Measurements from ENCODE around the gene FHIT. TPM values are rescaled to one million over a fixed set of nuclear protein-coding genes. Genes with fewer than 3 reads are reported as not detected.
A peak's percentile ranks its signal among the peaks of the same experiment; 100 is the strongest.
"Not testable (repeated sequence)": the region's sequence is repeated elsewhere in the genome, so short reads cannot be mapped to it uniquely, and the experiment has no call there.

The FHIT gene
- total and polyA plus RNA-seq, 4 donors = 6.9 to 16.5 (median 9.9) TPM

GRCh38 chr3:61045169-61045568, 206.1 kb downstream of the FHIT start:
- H3K27me3 ChIP-seq (ENCODE audit: control insufficient read depth, insufficient read depth, low read length); H3K9me3 ChIP-seq (ENCODE audit: control insufficient read depth, insufficient read depth, low read length); H3K4me3 ChIP-seq (ENCODE audit: low read depth, low read length); H3K27ac ChIP-seq (ENCODE audit: low read depth, low read length); DNase-seq (ENCODE audit: low read depth in 4 of 6, low spot score in 6 of 6); H3K36me3 ChIP-seq (ENCODE audit: control insufficient read depth, insufficient read depth, low read length); H3K4me1 ChIP-seq (ENCODE audit: control insufficient read depth, insufficient read depth, low read length): not testable (repeated sequence)
- no CpG with 5 or more reads among the region's 1 CpG for WGBS (ENCODE audit: insufficient coverage)

GRCh38 chr3:61043156-61043555, 208.1 kb downstream of the FHIT start:
- no peak overlapping the region for H3K27ac ChIP-seq (ENCODE audit: low read depth, low read length)
- H3K36me3 ChIP-seq (ENCODE audit: control insufficient read depth, insufficient read depth, low read length) = no peaks in the 10 kb centered on the region
- 90% methylated on average over 10 of the region's 10 CpGs for WGBS (ENCODE audit: insufficient coverage)

GRCh38 chr3:61040618-61041017, 210.6 kb downstream of the FHIT start:
- no peaks in the 10 kb centered on the region for H3K36me3 ChIP-seq (ENCODE audit: control insufficient read depth, insufficient read depth, low read length)
- no peak overlapping the region for H3K27ac ChIP-seq (ENCODE audit: low read depth, low read length)
- no peaks in the 10 kb centered on the region for H3K4me1 ChIP-seq (ENCODE audit: control insufficient read depth, insufficient read depth, low read length)
- peaks cover 7% of the 10 kb centered on the region for H3K9me3 ChIP-seq (ENCODE audit: control insufficient read depth, insufficient read depth, low read length)
- H3K4me3 ChIP-seq (ENCODE audit: low read depth, low read length) = no peak overlapping the region
- no peak for DNase-seq (ENCODE audit: low read depth in 4 of 6, low spot score in 6 of 6)
- 83% methylated on average over 1 of the region's 2 CpGs for WGBS (ENCODE audit: insufficient coverage)
- H3K27me3 ChIP-seq (ENCODE audit: control insufficient read depth, insufficient read depth, low read length) = no peaks in the 10 kb centered on the region

More at GRCh38 chr3:61043156-61043555, 208.1 kb downstream of the FHIT start:
- Histone ChIP-seq H3K27me3 (ENCODE audit: control insufficient read depth, insufficient read depth, low read length) (no peaks in the 10 kb centered on the region), H3K9me3 (ENCODE audit: control insufficient read depth, insufficient read depth, low read length) (peaks cover 7% of the 10 kb centered on the region), H3K4me1 (ENCODE audit: control insufficient read depth, insufficient read depth, low read length) (no peaks in the 10 kb centered on the region), H3K4me3 (ENCODE audit: low read depth, low read length) (no peak overlapping the region)
- no peak for DNase-seq (ENCODE audit: low read depth in 4 of 6, low spot score in 6 of 6)

- no peak overlapping the region for H3K4me3 ChIP-seq (ENCODE audit: low read depth, low read length)
- no peaks in the 10 kb centered on the region for H3K27me3 ChIP-seq (ENCODE audit: control insufficient read depth, insufficient read depth, low read length)
- no peaks in the 10 kb centered on the region for H3K4me1 ChIP-seq (ENCODE audit: control insufficient read depth, insufficient read depth, low read length)
- no peak overlapping the region for H3K27ac ChIP-seq (ENCODE audit: low read depth, low read length)
- DNase-seq (ENCODE audit: low read depth in 4 of 6, low spot score in 6 of 6) = peak in 1 of 6 donors; percentile 30
- no peaks in the 10 kb centered on the region for H3K36me3 ChIP-seq (ENCODE audit: control insufficient read depth, insufficient read depth, low read length)
- no CpG with 5 or more reads among the region's 1 CpG for WGBS (ENCODE audit: insufficient coverage)
- peaks cover 2% of the 10 kb centered on the region for H3K9me3 ChIP-seq (ENCODE audit: control insufficient read depth, insufficient read depth, low read length)
Observed at GRCh38 chr3:61035573-61035972, 215.7 kb downstream of the FHIT start.

GRCh38 chr3:61032991-61033390, 218.3 kb downstream of the FHIT start:
- H3K4me1 ChIP-seq (ENCODE audit: control insufficient read depth, insufficient read depth, low read length) = no peaks in the 10 kb centered on the region
- peaks cover 2% of the 10 kb centered on the region for H3K9me3 ChIP-seq (ENCODE audit: control insufficient read depth, insufficient read depth, low read length)
- WGBS (ENCODE audit: insufficient coverage) = 88% methylated on average over 4 of the region's 5 CpGs
- DNase-seq (ENCODE audit: low read depth in 4 of 6, low spot score in 6 of 6) = no peak
- H3K27me3 ChIP-seq (ENCODE audit: control insufficient read depth, insufficient read depth, low read length) = no peaks in the 10 kb centered on the region
- H3K27ac ChIP-seq (ENCODE audit: low read depth, low read length) = no peak overlapping the region
- no peak overlapping the region for H3K4me3 ChIP-seq (ENCODE audit: low read depth, low read length)
- no peaks in the 10 kb centered on the region for H3K36me3 ChIP-seq (ENCODE audit: control insufficient read depth, insufficient read depth, low read length)

GRCh38 chr3:61031503-61031902, 219.7 kb downstream of the FHIT start:
- H3K27me3 ChIP-seq (ENCODE audit: control insufficient read depth, insufficient read depth, low read length) = no peaks in the 10 kb centered on the region
- DNase-seq (ENCODE audit: low read depth in 4 of 6, low spot score in 6 of 6) = no peak
- peaks cover 2% of the 10 kb centered on the region for H3K9me3 ChIP-seq (ENCODE audit: control insufficient read depth, insufficient read depth, low read length)
- WGBS (ENCODE audit: insufficient coverage) = no CpG with 5 or more reads among the region's 2 CpGs
- H3K4me3 ChIP-seq (ENCODE audit: low read depth, low read length) = no peak overlapping the region
- H3K27ac ChIP-seq (ENCODE audit: low read depth, low read length) = no peak overlapping the region
- no peaks in the 10 kb centered on the region for H3K36me3 ChIP-seq (ENCODE audit: control insufficient read depth, insufficient read depth, low read length)
- H3K4me1 ChIP-seq (ENCODE audit: control insufficient read depth, insufficient read depth, low read length) = no peaks in the 10 kb centered on the region

- DNase-seq (ENCODE audit: low read depth in 4 of 6, low spot score in 6 of 6) = no peak
- no peak overlapping the region for H3K4me3 ChIP-seq (ENCODE audit: low read depth, low read length)
- no peak overlapping the region for H3K27ac ChIP-seq (ENCODE audit: low read depth, low read length)
- no peaks in the 10 kb centered on the region for H3K36me3 ChIP-seq (ENCODE audit: control insufficient read depth, insufficient read depth, low read length)
- 91% methylated on average over 4 of the region's 4 CpGs for WGBS (ENCODE audit: insufficient coverage)
- H3K27me3 ChIP-seq (ENCODE audit: control insufficient read depth, insufficient read depth, low read length) = no peaks in the 10 kb centered on the region
- peaks cover 2% of the 10 kb centered on the region for H3K9me3 ChIP-seq (ENCODE audit: control insufficient read depth, insufficient read depth, low read length)
- no peaks in the 10 kb centered on the region for H3K4me1 ChIP-seq (ENCODE audit: control insufficient read depth, insufficient read depth, low read length)
Observed at GRCh38 chr3:61030469-61031035, 220.7 kb downstream of the FHIT start.

GRCh38 chr3:61029194-61029593, 222.1 kb downstream of the FHIT start:
- H3K4me1 ChIP-seq (ENCODE audit: control insufficient read depth, insufficient read depth, low read length) = no peaks in the 10 kb centered on the region
- no peak overlapping the region for H3K27ac ChIP-seq (ENCODE audit: low read depth, low read length)
- H3K36me3 ChIP-seq (ENCODE audit: control insufficient read depth, insufficient read depth, low read length) = no peaks in the 10 kb centered on the region
- peak in 1 of 6 donors; percentile 25 for DNase-seq (ENCODE audit: low read depth in 4 of 6, low spot score in 6 of 6)
- H3K27me3 ChIP-seq (ENCODE audit: control insufficient read depth, insufficient read depth, low read length) = no peaks in the 10 kb centered on the region
- peaks cover 2% of the 10 kb centered on the region for H3K9me3 ChIP-seq (ENCODE audit: control insufficient read depth, insufficient read depth, low read length)
- 57% methylated on average over 2 of the region's 5 CpGs for WGBS (ENCODE audit: insufficient coverage)
- H3K4me3 ChIP-seq (ENCODE audit: low read depth, low read length) = no peak overlapping the region

- no peak for DNase-seq (ENCODE audit: low read depth in 4 of 6, low spot score in 6 of 6)
- Histone ChIP-seq H3K27ac (ENCODE audit: low read depth, low read length) (no peak overlapping the region), H3K4me1 (ENCODE audit: control insufficient read depth, insufficient read depth, low read length) (no peaks in the 10 kb centered on the region), H3K27me3 (ENCODE audit: control insufficient read depth, insufficient read depth, low read length) (no peaks in the 10 kb centered on the region), H3K36me3 (ENCODE audit: control insufficient read depth, insufficient read depth, low read length) (no peaks in the 10 kb centered on the region), H3K4me3 (ENCODE audit: low read depth, low read length) (no peak overlapping the region), H3K9me3 (ENCODE audit: control insufficient read depth, insufficient read depth, low read length) (no peaks in the 10 kb centered on the region)
- no CpG with 5 or more reads among the region's 1 CpG for WGBS (ENCODE audit: insufficient coverage)
Observed at GRCh38 chr3:61018807-61019206, 232.4 kb downstream of the FHIT start.

GRCh38 chr3:61017028-61017427, 234.2 kb downstream of the FHIT start:
- H3K27me3 ChIP-seq (ENCODE audit: control insufficient read depth, insufficient read depth, low read length); H3K27ac ChIP-seq (ENCODE audit: low read depth, low read length); H3K9me3 ChIP-seq (ENCODE audit: control insufficient read depth, insufficient read depth, low read length); H3K4me3 ChIP-seq (ENCODE audit: low read depth, low read length); DNase-seq (ENCODE audit: low read depth in 4 of 6, low spot score in 6 of 6); H3K36me3 ChIP-seq (ENCODE audit: control insufficient read depth, insufficient read depth, low read length); H3K4me1 ChIP-seq (ENCODE audit: control insufficient read depth, insufficient read depth, low read length): not testable (repeated sequence)
- 100% methylated on average over 1 of the region's 6 CpGs for WGBS (ENCODE audit: insufficient coverage)

Data from spinal cord (tissue), 10 donors.